Activated CD8-positive, alpha-beta T cell treated with anti-CD3 and anti-CD28 coated beads for 36 hours (primary cell): ENCODE data around the gene MCRIP2. TPM values are rescaled to one million over a fixed set of nuclear protein-coding genes. Genes with fewer than 3 reads are reported as not detected.

Experiments
- ATAC-seq: fragments of 200-7000 bp; cut with Tn5 transposase; one replicate; pipeline ENCODE4 v1.10.0; 2021; ENCODE audit warnings: mild to moderate bottlenecking, moderate library complexity
- CTCF ChIA-PET: fragments of 350-600 bp; sonication (Branson Sonifier 250); formaldehyde crosslinking; loops from one replicate; lab custom pipeline; 2021; ENCODE audit warnings: antibody characterized with exemption; lab: Charles Lee
- POLR2A ChIA-PET: fragments of 350-600 bp; sonication (Branson Sonifier 250); formaldehyde crosslinking; loops from one replicate; lab custom pipeline; 2021; ENCODE audit warnings: antibody characterized with exemption; lab: Charles Lee
- DNase-seq: peaks from one replicate; pipeline ENCODE4 v3.0.0-alpha.2; 2020
- H3K27ac Mint-ChIP-seq: one replicate; pipeline ENCODE4 v1.8.0; 2021; ENCODE audit warnings: mild to moderate bottlenecking, mixed read lengths
- H3K27me3 Mint-ChIP-seq: one replicate; pipeline ENCODE4 v1.8.0; 2021; ENCODE audit warnings: mixed read lengths
- H3K36me3 Mint-ChIP-seq: one replicate; pipeline ENCODE4 v1.8.0; 2021; ENCODE audit warnings: low read depth, mixed read lengths
- H3K4me1 Mint-ChIP-seq: one replicate; pipeline ENCODE4 v1.8.0; 2021; ENCODE audit warnings: low read depth, mixed read lengths
- H3K4me3 Mint-ChIP-seq: one replicate; pipeline ENCODE4 v1.8.0; 2021; ENCODE audit warnings: mild to moderate bottlenecking, moderate library complexity, mixed read lengths
- H3K9me3 Mint-ChIP-seq: one replicate; pipeline ENCODE4 v1.8.0; 2021; ENCODE audit warnings: mixed read lengths
- intact Hi-C: fragments of 100-400 bp; cut with micrococcal nuclease; formaldehyde crosslinking; loops from one replicate; pipeline ENCODE4 v1.10.0; 2022
- total RNA-seq, 2 experiments: library from RNA; stranded (reverse); gene quantifications; one replicate each; pipeline ENCODE4 v1.2.3, GENCODE V29; 2021
- TF ChIP-seq, protein P1 (sequence below): fragments of 200-600 bp; IDR thresholded peaks from one replicate; pipeline ENCODE4 v1.8.0; 2022; ENCODE audit warnings: antibody characterized with exemption, mild to moderate bottlenecking

MCRIP2 gene
- total RNA-seq, 2 experiments from 2014 or later, result 60.7 to 62.7 TPM

DNA sequence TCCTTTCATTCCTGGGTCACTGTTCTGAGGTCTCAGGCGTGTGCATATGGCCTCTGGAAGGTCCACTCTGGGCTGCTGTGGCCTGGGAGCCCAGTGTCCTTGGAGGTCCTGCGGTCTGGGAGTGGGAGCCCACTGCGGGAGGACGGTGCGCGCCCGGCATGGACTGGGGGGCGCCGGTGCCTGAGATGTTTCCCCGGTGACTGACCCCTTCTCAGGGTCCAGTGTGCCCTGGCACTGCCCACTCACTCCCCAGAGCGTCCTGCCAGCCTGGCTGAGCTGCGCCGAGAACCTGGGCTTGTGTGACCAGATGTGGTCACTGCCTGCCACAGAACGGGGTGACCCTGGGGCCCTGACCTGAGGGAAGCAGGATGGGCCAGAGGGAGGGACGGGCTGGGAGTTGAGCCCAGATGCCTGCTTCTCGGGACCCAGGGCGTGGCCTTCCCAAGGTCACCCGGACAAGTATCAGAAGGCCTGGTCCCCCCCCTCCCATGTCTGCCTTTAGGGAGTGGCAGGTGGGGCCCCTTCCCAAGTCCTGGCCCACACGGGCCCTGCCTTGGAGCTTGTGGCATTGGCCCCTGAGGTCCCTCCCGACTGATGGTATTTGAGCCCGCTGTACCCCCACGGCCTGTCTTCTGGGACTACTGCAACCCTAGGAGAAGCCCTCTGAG lies 32.7 kb downstream of the MCRIP2 start:
- intact Hi-C loops, result no loop called here
- TF ChIP-seq, protein P1, sequence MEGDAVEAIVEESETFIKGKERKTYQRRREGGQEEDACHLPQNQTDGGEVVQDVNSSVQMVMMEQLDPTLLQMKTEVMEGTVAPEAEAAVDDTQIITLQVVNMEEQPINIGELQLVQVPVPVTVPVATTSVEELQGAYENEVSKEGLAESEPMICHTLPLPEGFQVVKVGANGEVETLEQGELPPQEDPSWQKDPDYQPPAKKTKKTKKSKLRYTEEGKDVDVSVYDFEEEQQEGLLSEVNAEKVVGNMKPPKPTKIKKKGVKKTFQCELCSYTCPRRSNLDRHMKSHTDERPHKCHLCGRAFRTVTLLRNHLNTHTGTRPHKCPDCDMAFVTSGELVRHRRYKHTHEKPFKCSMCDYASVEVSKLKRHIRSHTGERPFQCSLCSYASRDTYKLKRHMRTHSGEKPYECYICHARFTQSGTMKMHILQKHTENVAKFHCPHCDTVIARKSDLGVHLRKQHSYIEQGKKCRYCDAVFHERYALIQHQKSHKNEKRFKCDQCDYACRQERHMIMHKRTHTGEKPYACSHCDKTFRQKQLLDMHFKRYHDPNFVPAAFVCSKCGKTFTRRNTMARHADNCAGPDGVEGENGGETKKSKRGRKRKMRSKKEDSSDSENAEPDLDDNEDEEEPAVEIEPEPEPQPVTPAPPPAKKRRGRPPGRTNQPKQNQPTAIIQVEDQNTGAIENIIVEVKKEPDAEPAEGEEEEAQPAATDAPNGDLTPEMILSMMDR, result no peak
- ATAC-seq, result no peak
- ChIA-PET POLR2A (interaction anchor here (0.9 to 1.5 kb wide), 2 partner anchors 15 to 30 kb away, joined by 3 read pairs; partner anchors contain the start of gene WDR24), CTCF (no interaction called here)
- H3K27me3 Mint-ChIP-seq, result peaks cover 7% of the 10 kb centered on the region
- no peak overlapping the region for H3K27ac Mint-ChIP-seq
- H3K9me3 Mint-ChIP-seq, result no peaks in the 10 kb centered on the region
- H3K36me3 Mint-ChIP-seq, result peaks cover 10% of the 10 kb centered on the region
- peaks cover 11% of the 10 kb centered on the region for H3K4me1 Mint-ChIP-seq
- H3K4me3 Mint-ChIP-seq, result no peak overlapping the region
- no peak for DNase-seq

- Mint-ChIP-seq H3K36me3 (peaks cover 7% of the 10 kb centered on the region), H3K9me3 (no peaks in the 10 kb centered on the region), H3K27ac (no peak within 1 kb of the TSS), H3K27me3 (peaks cover 7% of the 10 kb centered on the region), H3K4me1 (peaks cover 11% of the 10 kb centered on the region), H3K4me3 (no peak within 1 kb of the TSS)
- intact Hi-C loops, result no loop called here
- TF ChIP-seq, protein P1, result no peak
- ChIA-PET POLR2A (interaction anchor here (0.9 to 1.9 kb wide), 11 partner anchors 9 to 121 kb away, joined by 3 to 8 read pairs (median 3); partner anchors contain the start of genes JMJD8, WDR24 and WDR90), CTCF (interaction anchor here (0.8 to 1.7 kb wide), 4 partner anchors 9 to 66 kb away, joined by 3 read pairs; partner anchors contain the start of gene CIAO3)
- ATAC-seq (no peak), DNase-seq (no peak)
Measured at GRCh38 chr16:674968-675883, 33.6 kb downstream of the MCRIP2 start, which contains the start of gene RHBDL1. RHBDL1 (plus strand) TSS chr16:675671; CDS start chr16:675791, 120 bp downstream.

DNA sequence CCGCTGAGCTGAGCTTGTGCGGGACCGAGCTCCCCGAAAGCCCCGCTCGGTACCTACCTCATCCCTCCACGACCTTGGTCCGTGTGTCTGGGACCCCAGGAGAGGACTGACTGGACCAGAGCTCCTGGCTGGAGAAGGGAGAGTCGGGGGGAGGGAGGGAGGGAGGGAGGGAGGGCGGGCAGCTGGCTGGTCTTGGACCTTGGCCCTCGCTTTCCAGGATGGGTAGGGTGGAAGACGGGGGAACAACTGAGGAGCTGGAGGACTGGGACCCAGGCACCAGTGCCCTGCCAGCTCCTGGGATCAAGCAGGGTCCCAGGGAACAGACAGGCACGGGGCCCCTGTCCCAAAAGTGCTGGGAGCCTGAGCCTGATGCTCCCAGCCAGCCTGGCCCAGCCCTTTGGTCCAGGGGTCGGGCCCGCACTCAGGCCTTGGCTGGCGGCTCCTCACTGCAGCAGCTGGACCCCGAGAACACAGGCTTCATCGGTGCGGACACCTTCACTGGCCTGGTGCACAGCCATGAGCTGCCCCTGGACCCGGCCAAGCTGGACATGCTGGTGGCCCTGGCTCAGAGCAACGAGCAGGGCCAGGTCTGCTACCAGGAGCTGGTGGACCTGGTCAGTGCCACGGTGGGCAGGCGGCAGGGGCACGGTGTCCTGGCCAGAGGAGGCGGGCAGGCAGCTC lies 34.4 kb downstream of the MCRIP2 start:
- ChIA-PET CTCF (interaction anchor here (0.8 to 1.7 kb wide), 5 partner anchors 8 to 65 kb away, joined by 3 read pairs; partner anchors contain the start of genes CIAO3 and RHOT2), POLR2A (interaction anchor here (0.9 to 1.9 kb wide), 10 partner anchors 8 to 120 kb away, joined by 3 to 8 read pairs (median 3); partner anchors contain the start of genes JMJD8, WDR24 and WDR90)
- Mint-ChIP-seq H3K36me3 (peaks cover 6% of the 10 kb centered on the region), H3K4me1 (peaks cover 12% of the 10 kb centered on the region), H3K9me3 (no peaks in the 10 kb centered on the region), H3K27me3 (peaks cover 7% of the 10 kb centered on the region), H3K4me3 (no peak overlapping the region), H3K27ac (no peak overlapping the region)
- no peak for ATAC-seq
- intact Hi-C loops, result no loop called here
- TF ChIP-seq, protein P1, result no peak
- no peak for DNase-seq

DNA sequence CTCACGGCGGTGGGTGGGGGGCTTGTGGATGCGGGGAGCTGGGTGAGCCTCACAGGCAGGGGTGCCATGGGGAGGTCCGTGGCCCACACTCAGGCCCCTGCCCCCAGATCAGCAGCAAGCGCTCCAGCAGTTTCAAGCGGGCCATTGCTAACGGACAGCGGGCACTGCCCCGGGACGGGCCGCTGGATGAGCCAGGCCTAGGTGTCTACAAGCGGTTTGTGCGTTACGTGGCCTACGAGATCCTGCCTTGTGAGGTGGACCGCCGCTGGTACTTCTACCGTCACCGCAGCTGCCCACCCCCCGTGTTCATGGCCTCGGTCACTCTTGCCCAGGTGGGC lies 34.9 kb downstream of the MCRIP2 start:
- peaks cover 17% of the 10 kb centered on the region for H3K4me1 Mint-ChIP-seq
- ChIA-PET POLR2A (interaction anchor here (1.0 to 1.9 kb wide), 4 partner anchors 13 to 119 kb away, joined by 3 to 8 read pairs (median 6); partner anchors contain the start of genes WDR24 and WDR90), CTCF (interaction anchor here (1.1 to 1.7 kb wide), 3 partner anchors 9 to 29 kb away, joined by 3 read pairs; partner anchors contain the start of gene RHOT2)
- ATAC-seq (no peak), DNase-seq (no peak)
- peaks cover 8% of the 10 kb centered on the region for H3K36me3 Mint-ChIP-seq
- H3K27me3 Mint-ChIP-seq, result peaks cover 7% of the 10 kb centered on the region
- TF ChIP-seq, protein P1, result no peak
- H3K9me3 Mint-ChIP-seq, result no peaks in the 10 kb centered on the region
- H3K4me3 Mint-ChIP-seq, result no peak overlapping the region
- intact Hi-C loops, result no loop called here
- H3K27ac Mint-ChIP-seq, result no peak overlapping the region
